Measurements from ENCODE around the gene EDC3. TPM values are rescaled to one million over a fixed set of nuclear protein-coding genes. Genes with fewer than 3 reads are reported as not detected.

The EDC3 gene
- total RNA-seq, 1 experiment from 2014 or later: 62.0 TPM

DNA sequence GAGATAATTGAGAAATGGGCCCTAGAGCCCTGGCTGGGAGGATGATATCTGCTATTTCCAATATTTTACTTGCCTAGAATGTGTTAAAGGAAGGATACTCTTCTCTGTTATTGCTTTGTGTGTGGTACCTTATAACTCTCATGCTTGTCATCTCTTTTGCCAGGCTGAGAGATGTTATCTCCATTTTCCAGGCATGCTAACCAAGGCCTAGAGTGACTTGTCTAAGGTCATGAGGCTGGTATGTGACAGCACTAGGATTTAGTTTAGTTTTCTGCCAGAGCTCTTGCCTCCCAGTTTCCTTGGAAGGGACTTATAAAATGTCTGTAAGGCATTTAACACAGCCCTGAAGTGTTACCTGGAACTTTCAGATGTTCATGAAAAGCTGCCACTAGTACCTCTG lies 78.8 kb downstream of the EDC3 start:
- intact Hi-C loops (cut with micrococcal nuclease; ENCODE audit: unreplicated experiment): loop anchor here (5.0 kb wide), 1 partner anchor 245 kb away; no protein-coding TSS in a partner anchor
- H3K36me3 ChIP-seq (ENCODE audit: control insufficient read depth, insufficient read depth, low read length): 0 out of 2 replicates have a peak, but pooled peaks cover 2% of the 10 kb centered on the region
- ChIA-PET CTCF (interaction anchor here (1.0 to 1.4 kb wide), 4 partner anchors 10 to 452 kb away, joined by 3 to 7 read pairs (median 4); no protein-coding TSS in a partner anchor), POLR2A (interaction anchor here (0.6 to 0.7 kb wide), 2 partner anchors 76 to 160 kb away, joined by 3 read pairs; no protein-coding TSS in a partner anchor)
- H3K9me3 Mint-ChIP-seq (ENCODE audit: unreplicated experiment): no peaks in the 10 kb centered on the region
- no peaks in the 10 kb centered on the region for H3K27me3 Mint-ChIP-seq (ENCODE audit: insufficient read depth, unreplicated experiment)
- TSS peak; percentile 45 for BruUV-seq (replicated peaks)
- H3K9me3 ChIP-seq: no peaks in the 10 kb centered on the region
- H3K36me3 Mint-ChIP-seq (ENCODE audit: insufficient read depth, unreplicated experiment): peaks cover 44% of the 10 kb centered on the region
- H3K4me3 ChIP-seq (ENCODE audit: low read depth, low read length): peak overlapping the region; percentile 94
- no peak for DNase-seq
- no peaks in the 10 kb centered on the region for H3K27me3 ChIP-seq (replicated peaks; ENCODE audit: control insufficient read depth, insufficient read depth, low read length)
- peaks cover 9% of the 10 kb centered on the region; the same call in 1 of the 2 replicates for H3K4me1 ChIP-seq
- TF ChIP-seq, protein P1, sequence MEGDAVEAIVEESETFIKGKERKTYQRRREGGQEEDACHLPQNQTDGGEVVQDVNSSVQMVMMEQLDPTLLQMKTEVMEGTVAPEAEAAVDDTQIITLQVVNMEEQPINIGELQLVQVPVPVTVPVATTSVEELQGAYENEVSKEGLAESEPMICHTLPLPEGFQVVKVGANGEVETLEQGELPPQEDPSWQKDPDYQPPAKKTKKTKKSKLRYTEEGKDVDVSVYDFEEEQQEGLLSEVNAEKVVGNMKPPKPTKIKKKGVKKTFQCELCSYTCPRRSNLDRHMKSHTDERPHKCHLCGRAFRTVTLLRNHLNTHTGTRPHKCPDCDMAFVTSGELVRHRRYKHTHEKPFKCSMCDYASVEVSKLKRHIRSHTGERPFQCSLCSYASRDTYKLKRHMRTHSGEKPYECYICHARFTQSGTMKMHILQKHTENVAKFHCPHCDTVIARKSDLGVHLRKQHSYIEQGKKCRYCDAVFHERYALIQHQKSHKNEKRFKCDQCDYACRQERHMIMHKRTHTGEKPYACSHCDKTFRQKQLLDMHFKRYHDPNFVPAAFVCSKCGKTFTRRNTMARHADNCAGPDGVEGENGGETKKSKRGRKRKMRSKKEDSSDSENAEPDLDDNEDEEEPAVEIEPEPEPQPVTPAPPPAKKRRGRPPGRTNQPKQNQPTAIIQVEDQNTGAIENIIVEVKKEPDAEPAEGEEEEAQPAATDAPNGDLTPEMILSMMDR (IDR thresholded peaks at IDR 0.05; ENCODE audit: insufficient read depth in 1 of 2, low read depth in 1 of 2, low read length in 1 of 2, severe bottlenecking in 1 of 2, unreplicated experiment in 1 of 2): no peak
- H3K4me3 Mint-ChIP-seq (ENCODE audit: unreplicated experiment): peak overlapping the region; percentile 86
- no peaks in the 10 kb centered on the region for H3K4me1 Mint-ChIP-seq (ENCODE audit: low read depth, unreplicated experiment)
- peak overlapping the region; percentile 82 for H3K27ac Mint-ChIP-seq (ENCODE audit: unreplicated experiment)

DNA sequence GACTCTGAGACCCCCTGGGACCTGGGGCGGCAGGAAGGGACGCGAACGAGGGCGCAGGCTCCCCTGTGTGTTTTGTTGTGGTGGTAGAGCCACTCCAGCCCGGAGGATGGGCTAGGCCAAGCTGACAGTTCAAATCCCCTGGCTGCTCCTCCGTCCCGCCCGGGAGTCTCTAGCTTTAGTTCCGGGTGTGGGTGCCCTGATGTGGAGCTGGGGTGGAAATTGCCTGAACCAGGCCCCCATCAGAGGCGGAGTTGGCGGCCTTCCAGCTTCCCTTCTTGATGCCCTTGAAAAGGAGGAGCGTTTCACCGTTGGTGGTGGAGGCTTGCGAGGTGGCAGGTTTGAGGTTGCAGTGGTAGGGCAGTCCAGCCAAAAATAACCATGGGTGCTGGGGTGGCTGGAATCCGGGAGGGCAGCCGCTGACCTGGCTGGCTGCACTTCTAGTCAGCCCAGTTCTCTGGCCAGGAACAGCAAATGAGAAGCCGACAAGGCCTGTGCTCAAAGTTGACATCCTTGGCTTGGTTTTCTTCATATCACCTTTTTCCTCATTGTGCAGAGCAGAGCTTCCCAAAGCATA lies 79.4 kb downstream of the EDC3 start:
- peaks cover 9% of the 10 kb centered on the region; the same call in 1 of the 2 replicates for H3K4me1 ChIP-seq
- no peaks in the 10 kb centered on the region for H3K9me3 ChIP-seq
- Mint-ChIP-seq H3K27me3 (ENCODE audit: insufficient read depth, unreplicated experiment) (no peaks in the 10 kb centered on the region), H3K9me3 (ENCODE audit: unreplicated experiment) (no peaks in the 10 kb centered on the region), H3K4me1 (ENCODE audit: low read depth, unreplicated experiment) (no peaks in the 10 kb centered on the region), H3K4me3 (ENCODE audit: unreplicated experiment) (peak overlapping the region; percentile 86), H3K36me3 (ENCODE audit: insufficient read depth, unreplicated experiment) (peaks cover 39% of the 10 kb centered on the region), H3K27ac (ENCODE audit: unreplicated experiment) (peak overlapping the region; percentile 82)
- H3K36me3 ChIP-seq (ENCODE audit: control insufficient read depth, insufficient read depth, low read length): 0 out of 2 replicates have a peak, but pooled peaks cover 2% of the 10 kb centered on the region
- DNase-seq: no peak
- no TSS peak for BruUV-seq (replicated peaks)
- TF ChIP-seq, protein P1 (IDR thresholded peaks at IDR 0.05; ENCODE audit: insufficient read depth in 1 of 2, low read depth in 1 of 2, low read length in 1 of 2, severe bottlenecking in 1 of 2, unreplicated experiment in 1 of 2): no peak
- ChIA-PET CTCF (interaction anchor here (0.9 to 1.4 kb wide), 5 partner anchors 11 to 242 kb away, joined by 3 to 5 read pairs (median 4); no protein-coding TSS in a partner anchor), POLR2A (interaction anchor here (0.6 to 1.8 kb wide), 5 partner anchors 18 to 161 kb away, joined by 3 to 8 read pairs (median 3); partner anchors contain the start of gene ARID3B)
- no peaks in the 10 kb centered on the region for H3K27me3 ChIP-seq (replicated peaks; ENCODE audit: control insufficient read depth, insufficient read depth, low read length)
- peak overlapping the region; percentile 94 for H3K4me3 ChIP-seq (ENCODE audit: low read depth, low read length)
- intact Hi-C loops (cut with micrococcal nuclease; ENCODE audit: unreplicated experiment): loop anchor here (5.0 kb wide), 1 partner anchor 244 kb away; no protein-coding TSS in a partner anchor

DNA sequence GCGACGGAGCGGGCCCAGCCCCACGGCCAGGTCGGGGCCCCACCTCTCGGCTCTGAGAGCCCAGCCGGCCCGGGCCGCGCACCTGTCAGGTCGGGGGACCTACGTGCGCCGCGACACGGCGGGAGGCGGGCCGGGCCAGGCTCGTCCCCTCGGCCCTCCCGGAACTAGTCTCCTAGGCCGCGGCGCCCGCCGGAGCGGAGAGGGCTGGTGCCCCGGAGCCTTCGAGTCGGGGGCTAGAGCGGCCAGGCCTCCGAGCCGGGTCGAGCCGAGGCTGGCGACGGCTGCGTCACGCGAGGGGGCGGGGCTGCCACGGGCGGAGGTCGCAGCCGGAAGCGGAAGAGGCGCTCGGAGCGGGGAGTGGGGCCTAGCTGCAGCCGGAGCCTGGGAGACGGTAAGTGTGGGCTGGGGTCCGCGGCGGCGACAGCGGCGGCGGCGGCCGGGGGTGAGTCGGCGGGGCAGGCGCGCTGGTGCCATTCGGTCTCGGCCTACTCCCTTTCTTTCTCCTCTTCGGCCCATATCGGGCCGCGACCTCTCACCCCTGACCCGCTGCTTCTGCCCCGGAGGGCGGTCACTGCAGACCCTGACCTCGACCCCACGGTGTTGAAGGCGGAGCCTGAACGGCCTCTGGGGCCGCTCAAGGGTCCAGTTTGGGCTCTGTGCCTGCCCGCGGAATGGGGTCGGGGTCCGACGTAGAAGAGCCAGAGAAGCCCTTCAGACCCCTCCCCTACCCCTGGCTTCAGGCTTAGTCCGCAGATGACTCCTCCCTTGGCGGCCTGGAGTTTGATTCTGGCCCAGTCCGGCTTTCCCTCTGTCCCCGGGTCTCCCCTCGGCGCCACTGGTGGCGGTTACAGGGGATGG lies 80.1 kb downstream of the EDC3 start, which contains the start of gene CLK3:
Gene CLK3, plus strand, starts transcription at position 329 of the 858 bp plus-strand sequence. CDS start 3,361 bp downstream, outside the sequence.
- peak within 1 kb of the TSS; percentile 82 for H3K27ac Mint-ChIP-seq (ENCODE audit: unreplicated experiment)
- H3K27me3 ChIP-seq (replicated peaks; ENCODE audit: control insufficient read depth, insufficient read depth, low read length): no peaks in the 10 kb centered on the region
- peak within 1 kb of the TSS; percentile 94 for H3K4me3 ChIP-seq (ENCODE audit: low read depth, low read length)
- no peaks in the 10 kb centered on the region for H3K9me3 ChIP-seq
- peak; percentile 95 to 99 for DNase-seq
- ChIA-PET CTCF (interaction anchor here (0.9 to 1.4 kb wide), 4 partner anchors 13 to 242 kb away, joined by 3 to 5 read pairs (median 4); no protein-coding TSS in a partner anchor), POLR2A (interaction anchor here (0.8 to 1.8 kb wide), 4 partner anchors 17 to 108 kb away, joined by 3 to 8 read pairs (median 4); partner anchors contain the start of gene ARID3B)
- H3K4me1 Mint-ChIP-seq (ENCODE audit: low read depth, unreplicated experiment): no peaks in the 10 kb centered on the region
- TF ChIP-seq, protein P1 (IDR thresholded peaks at IDR 0.05; ENCODE audit: insufficient read depth in 1 of 2, low read depth in 1 of 2, low read length in 1 of 2, severe bottlenecking in 1 of 2, unreplicated experiment in 1 of 2): no peak
- H3K4me1 ChIP-seq: peaks cover 9% of the 10 kb centered on the region; the same call in 1 of the 2 replicates
- intact Hi-C loops (cut with micrococcal nuclease; ENCODE audit: unreplicated experiment): loop anchor here (2.0 to 5.0 kb wide), 2 partner anchors 17 to 243 kb away; no protein-coding TSS in a partner anchor
- 0 out of 2 replicates have a peak, but pooled peaks cover 2% of the 10 kb centered on the region for H3K36me3 ChIP-seq (ENCODE audit: control insufficient read depth, insufficient read depth, low read length)
- no peaks in the 10 kb centered on the region for H3K9me3 Mint-ChIP-seq (ENCODE audit: unreplicated experiment)
- peaks cover 32% of the 10 kb centered on the region for H3K36me3 Mint-ChIP-seq (ENCODE audit: insufficient read depth, unreplicated experiment)
- H3K27me3 Mint-ChIP-seq (ENCODE audit: insufficient read depth, unreplicated experiment): no peaks in the 10 kb centered on the region
- no TSS peak for BruUV-seq (replicated peaks)
- peak within 1 kb of the TSS; percentile 86 for H3K4me3 Mint-ChIP-seq (ENCODE audit: unreplicated experiment)

Data from Caco-2 (cell line).